Measurements from ENCODE around the gene CLIC4.
A peak's percentile ranks its signal among the peaks of the same experiment; 100 is the strongest.
"Not testable (repeated sequence)": the region's sequence is repeated elsewhere in the genome, so short reads cannot be mapped to it uniquely, and the experiment has no call there.

The CLIC4 gene

GRCh38 chr1:24886241-24886640 lies 141.0 kb downstream of the CLIC4 start:
- Histone ChIP-seq H3K4me1 (ENCODE audit: control insufficient read depth, insufficient read depth, low read length, poor library complexity, severe bottlenecking) (peaks cover 3% of the 10 kb centered on the region), H3K27ac (ENCODE audit: low read depth, low read length, severe bottlenecking) (no peak overlapping the region), H3K9me3 (ENCODE audit: control insufficient read depth, low read length) (peaks cover 7% of the 10 kb centered on the region), H3K36me3 (ENCODE audit: control insufficient read depth, insufficient read depth, low read length) (no peaks in the 10 kb centered on the region), H3K4me3 (ENCODE audit: extremely low read depth, insufficient read depth, low read length, poor library complexity, severe bottlenecking) (no peak overlapping the region)
- WGBS, 2 experiments (ENCODE audit: insufficient coverage in 2 of 2) = 100% methylated on average over 1 of the region's 1 CpG

GRCh38 chr1:24888061-24888970 lies 143.1 kb downstream of the CLIC4 start:
- Histone ChIP-seq H3K4me1 (ENCODE audit: control insufficient read depth, insufficient read depth, low read length, poor library complexity, severe bottlenecking) (peaks cover 3% of the 10 kb centered on the region), H3K36me3 (ENCODE audit: control insufficient read depth, insufficient read depth, low read length) (no peaks in the 10 kb centered on the region), H3K9me3 (ENCODE audit: control insufficient read depth, low read length) (peaks cover 17% of the 10 kb centered on the region), H3K4me3 (ENCODE audit: extremely low read depth, insufficient read depth, low read length, poor library complexity, severe bottlenecking) (no peak overlapping the region), H3K27ac (ENCODE audit: low read depth, low read length, severe bottlenecking) (no peak overlapping the region)
- 83 to 97% methylated on average over 5 to 6 of the region's 9 CpGs for WGBS, 2 experiments (ENCODE audit: insufficient coverage in 2 of 2)

GRCh38 chr1:24888971-24889676 lies 143.9 kb downstream of the CLIC4 start:
- WGBS, 2 experiments (ENCODE audit: insufficient coverage in 2 of 2) = 92 to 100% methylated on average over 1 to 2 of the region's 4 CpGs
- no peak overlapping the region for H3K4me3 ChIP-seq (ENCODE audit: extremely low read depth, insufficient read depth, low read length, poor library complexity, severe bottlenecking)
- H3K27ac ChIP-seq (ENCODE audit: low read depth, low read length, severe bottlenecking) = peak overlapping the region; percentile 16
- H3K36me3 ChIP-seq (ENCODE audit: control insufficient read depth, insufficient read depth, low read length) = no peaks in the 10 kb centered on the region
- H3K4me1 ChIP-seq (ENCODE audit: control insufficient read depth, insufficient read depth, low read length, poor library complexity, severe bottlenecking) = peaks cover 3% of the 10 kb centered on the region
- H3K9me3 ChIP-seq (ENCODE audit: control insufficient read depth, low read length) = peaks cover 17% of the 10 kb centered on the region

- Histone ChIP-seq H3K4me1 (ENCODE audit: control insufficient read depth, insufficient read depth, low read length, poor library complexity, severe bottlenecking) (peaks cover 3% of the 10 kb centered on the region), H3K9me3 (ENCODE audit: control insufficient read depth, low read length) (peaks cover 17% of the 10 kb centered on the region), H3K36me3 (ENCODE audit: control insufficient read depth, insufficient read depth, low read length) (no peaks in the 10 kb centered on the region), H3K4me3 (ENCODE audit: extremely low read depth, insufficient read depth, low read length, poor library complexity, severe bottlenecking) (no peak overlapping the region), H3K27ac (ENCODE audit: low read depth, low read length, severe bottlenecking) (no peak overlapping the region)
- WGBS, 2 experiments (ENCODE audit: insufficient coverage in 2 of 2) = 69% methylated on average over 2 of the region's 2 CpGs; no CpG with 5 or more reads in 1 of the 2 experiments
These were observed 145.6 kb downstream of the CLIC4 start for GRCh38 chr1:24890887-24891286.

- not testable (repeated sequence) for H3K4me1 ChIP-seq (ENCODE audit: control insufficient read depth, insufficient read depth, low read length, poor library complexity, severe bottlenecking); H3K27ac ChIP-seq (ENCODE audit: low read depth, low read length, severe bottlenecking); H3K4me3 ChIP-seq (ENCODE audit: extremely low read depth, insufficient read depth, low read length, poor library complexity, severe bottlenecking); H3K36me3 ChIP-seq (ENCODE audit: control insufficient read depth, insufficient read depth, low read length)
- H3K9me3 ChIP-seq (ENCODE audit: control insufficient read depth, low read length) = peaks cover 17% of the 10 kb centered on the region
- WGBS, 2 experiments (ENCODE audit: insufficient coverage in 2 of 2) = 67% methylated on average over 1 of the region's 1 CpG; no CpG with 5 or more reads in 1 of the 2 experiments
These were observed 146.1 kb downstream of the CLIC4 start for GRCh38 chr1:24891367-24891766.

DNA sequence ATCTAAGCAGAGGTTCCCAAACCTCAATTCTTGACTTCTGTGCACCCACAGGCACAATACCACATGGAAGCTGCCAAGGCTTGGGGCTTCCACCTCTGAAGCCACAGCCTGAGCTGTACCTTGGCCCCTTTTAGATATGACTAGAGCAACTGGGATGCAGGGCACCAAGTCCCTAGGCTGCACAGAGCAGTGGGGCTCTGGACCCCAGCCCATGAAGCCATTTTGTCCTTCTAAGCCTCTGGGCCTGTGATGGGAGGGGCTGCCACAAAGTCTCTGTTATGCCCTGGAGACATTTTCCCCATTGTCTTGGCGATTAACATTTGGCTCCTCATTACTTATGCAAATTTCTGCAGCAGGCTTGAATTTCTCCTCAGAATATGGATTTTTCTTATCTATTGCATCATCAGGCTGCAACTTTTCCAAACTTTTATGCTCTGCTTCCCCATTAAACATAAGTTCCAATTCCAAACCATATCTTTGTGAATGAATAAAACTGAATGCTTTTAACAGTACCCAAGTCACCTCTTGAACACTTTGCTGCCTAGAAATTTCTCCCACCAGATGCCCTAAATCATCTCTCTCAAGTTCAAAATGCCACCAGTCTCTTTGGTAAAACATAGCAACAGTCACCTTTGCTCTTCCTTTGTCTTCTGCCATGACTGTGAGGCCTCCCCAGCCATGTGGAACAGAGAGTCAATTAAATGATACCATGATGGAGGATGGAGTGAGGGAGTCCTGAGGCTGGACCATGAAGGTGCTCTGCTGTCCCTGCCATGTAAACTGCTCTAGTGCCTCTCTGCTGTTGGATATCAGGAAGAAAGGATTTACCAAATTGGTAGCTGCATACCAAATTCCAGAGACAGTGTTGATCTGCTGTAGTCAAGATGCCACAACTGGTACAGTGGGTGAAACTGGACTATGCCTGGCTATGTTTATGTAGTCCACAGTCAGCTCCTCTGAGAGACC lies 147.2 kb downstream of the CLIC4 start:
- Histone ChIP-seq H3K27ac (ENCODE audit: low read depth, low read length, severe bottlenecking) (no peak overlapping the region), H3K36me3 (ENCODE audit: control insufficient read depth, insufficient read depth, low read length) (no peaks in the 10 kb centered on the region), H3K9me3 (ENCODE audit: control insufficient read depth, low read length) (peaks cover 17% of the 10 kb centered on the region), H3K4me1 (ENCODE audit: control insufficient read depth, insufficient read depth, low read length, poor library complexity, severe bottlenecking) (peaks cover 3% of the 10 kb centered on the region), H3K4me3 (ENCODE audit: extremely low read depth, insufficient read depth, low read length, poor library complexity, severe bottlenecking) (no peak overlapping the region)
- 71 to 83% methylated on average over 1 of the region's 1 CpG for WGBS, 2 experiments (ENCODE audit: insufficient coverage in 2 of 2)

- peaks cover 17% of the 10 kb centered on the region for H3K9me3 ChIP-seq (ENCODE audit: control insufficient read depth, low read length)
- WGBS, 2 experiments (ENCODE audit: insufficient coverage in 2 of 2) = no CpG with 5 or more reads among the region's 3 CpGs
These were observed 148.2 kb downstream of the CLIC4 start for GRCh38 chr1:24893431-24893830.

More at GRCh38 chr1:24893431-24893830, 148.2 kb downstream of the CLIC4 start:
- H3K36me3 ChIP-seq (ENCODE audit: control insufficient read depth, insufficient read depth, low read length) = no peaks in the 10 kb centered on the region
- H3K4me3 ChIP-seq (ENCODE audit: extremely low read depth, insufficient read depth, low read length, poor library complexity, severe bottlenecking) = no peak overlapping the region
- H3K4me1 ChIP-seq (ENCODE audit: control insufficient read depth, insufficient read depth, low read length, poor library complexity, severe bottlenecking) = peaks cover 3% of the 10 kb centered on the region
- no peak overlapping the region for H3K27ac ChIP-seq (ENCODE audit: low read depth, low read length, severe bottlenecking)

All from mesodermal cell (in vitro differentiated cells).